Adrenal gland (tissue), 12 donors: ENCODE measurements around the gene ZRANB1. TPM values are rescaled to one million over a fixed set of nuclear protein-coding genes. Genes with fewer than 3 reads are reported as not detected.

ENCODE experiments used
- DNase-seq, 7 donors: peaks; one replicate each; pipeline ENCODE4 v3.0.0-alpha.2; 2019 to 2020
- H3K27ac ChIP-seq, 5 donors: fragments of 200-600 bp; sonication (generic) in 4 of 5; 1 replicate in 3 of 5; 2 replicates in 2 of 5; pipeline versions ENCODE4 v1.5.1 to v1.8.0; 2016 to 2020; ENCODE audit warnings: mild to moderate bottlenecking in 1 of 5
- H3K27me3 ChIP-seq: fragments of 200-600 bp; 2 replicates; pipeline ENCODE4 v1.8.0; 2021
- H3K36me3 ChIP-seq, 2 donors: fragments of 200-600 bp; replicated peaks in 1 of 2; 1 replicate in 1 of 2; 2 replicates in 1 of 2; pipeline versions ENCODE4 v1.5.1 to v1.8.0; 2018 to 2022
- H3K4me1 ChIP-seq, 2 donors: fragments of 200-600 bp; replicated peaks in 1 of 2; 1 replicate in 1 of 2; 2 replicates in 1 of 2; pipeline versions ENCODE4 v1.5.1 to v1.8.0; 2018 to 2021
- H3K4me3 ChIP-seq, 4 donors: fragments of 200-600 bp; sonication (generic) in 3 of 4; one replicate each; pipeline ENCODE4 v1.5.1; 2016 to 2018
- H3K9me3 ChIP-seq, 3 donors: fragments of 200-600 bp; sonication (generic) in 1 of 3; replicated peaks in 1 of 3; 1 replicate in 2 of 3; 2 replicates in 1 of 3; pipeline versions ENCODE4 v1.5.1 to v1.8.0; 2016 to 2021
- POLR2A ChIP-seq, 2 donors: fragments of 450-650 bp; IDR thresholded peaks; one replicate each; pipeline ENCODE4 v1.6.1; 2017; ENCODE audit warnings: antibody characterized with exemption in 2 of 2, mild to moderate bottlenecking in 2 of 2, moderate library complexity in 1 of 2
- WGBS, 4 donors: extraction: QIAGEN DNeasy Blood & Tissue Kit in 2 of 4; methylation state at CpG; one replicate each; pipeline versions ENCODE4 v1.1.5 to v1.1.7; 2013 to 2017; 5-methylcytosine and 5-hydroxymethylcytosine counted together
- intact Hi-C, 2 donors: fragments of 100-400 bp; cut with DNase I; formaldehyde crosslinking; loops; one replicate each; pipeline versions ENCODE4 v1.14.1 to v1.15.0; 2022 to 2023
- polyA plus RNA-seq, 3 donors: library from polyadenylated mRNA; stranded (reverse); fragments of 200-250 nt in 2 of 3; fragments of 350-450 nt in 1 of 3; fragmentation: Illumina TruSeq in 1 of 3; extraction: RNeasy Lipid Tissue Mini Kit (QIAGEN cat#74804) in 1 of 3; gene quantifications; one replicate each; pipeline ENCODE4 v1.2.3, GENCODE V29; 2013 to 2014
- total RNA-seq, 9 donors: library from RNA; depleted of rRNA in 4 of 9; stranded (reverse); fragments of >200 nt in 4 of 9; fragments of 120-200 nt in 1 of 9; fragmentation: NEBNext Ultra II Directional in 1 of 9; extraction: Animal tissue kit (Norgen Biotek cat#: 25700) in 1 of 9; gene quantifications; one replicate each; pipeline versions ENCODE4 v1.1.0 to v1.2.4, GENCODE V29; 2013 to 2023
- TF ChIP-seq, protein P1 (sequence below), 6 experiments: fragments of 450-650 bp in 4 of 6; fragments of 200-600 bp in 2 of 6; sonication (generic) in 1 of 6; IDR thresholded peaks; 1 replicate in 5 of 6; 2 replicates in 1 of 6; pipeline versions ENCODE4 v1.5.1 to v1.8.0; 2016 to 2021; ENCODE audit warnings: antibody characterized with exemption in 6 of 6, mild to moderate bottlenecking in 2 of 6, moderate library complexity in 1 of 6
- donor health status: healthy with polysubstance abuse.
- donor health status: Bipolar disorder and iron deficiency.
- donor health status: DM: yes; HTN: yes; CAD: no.
- donor health status: DM: no; HTN: no; CAD: no.
- donor health status: DM: no; HTN: no; CAD: no.
- donor health status: DM: yes; HTN: yes; CAD: no.

Gene ZRANB1
- total and polyA plus RNA-seq, 12 donors: 20.2 to 64.7 (median 38.0) TPM

GRCh38 chr10:124972637-124973036, 30.7 kb downstream of the ZRANB1 start:
- H3K36me3 ChIP-seq: peaks cover 0 to 28% of the 10 kb centered on the region in 2 donors
- H3K4me3 ChIP-seq: no peak overlapping the region
- intact Hi-C loops: loop anchor here in 1 of 2 donors (10.0 kb wide), 1 partner anchor 48 kb away; no protein-coding TSS in a partner anchor
- WGBS, 4 donors: 81 to 87% (median 84%) methylated on average over 7 of the region's 7 CpGs
- H3K9me3 ChIP-seq: no peaks in the 10 kb centered on the region
- no peaks in the 10 kb centered on the region for H3K27me3 ChIP-seq
- no peak for DNase-seq
- no peak overlapping the region for H3K27ac ChIP-seq
- TF ChIP-seq, protein P1, sequence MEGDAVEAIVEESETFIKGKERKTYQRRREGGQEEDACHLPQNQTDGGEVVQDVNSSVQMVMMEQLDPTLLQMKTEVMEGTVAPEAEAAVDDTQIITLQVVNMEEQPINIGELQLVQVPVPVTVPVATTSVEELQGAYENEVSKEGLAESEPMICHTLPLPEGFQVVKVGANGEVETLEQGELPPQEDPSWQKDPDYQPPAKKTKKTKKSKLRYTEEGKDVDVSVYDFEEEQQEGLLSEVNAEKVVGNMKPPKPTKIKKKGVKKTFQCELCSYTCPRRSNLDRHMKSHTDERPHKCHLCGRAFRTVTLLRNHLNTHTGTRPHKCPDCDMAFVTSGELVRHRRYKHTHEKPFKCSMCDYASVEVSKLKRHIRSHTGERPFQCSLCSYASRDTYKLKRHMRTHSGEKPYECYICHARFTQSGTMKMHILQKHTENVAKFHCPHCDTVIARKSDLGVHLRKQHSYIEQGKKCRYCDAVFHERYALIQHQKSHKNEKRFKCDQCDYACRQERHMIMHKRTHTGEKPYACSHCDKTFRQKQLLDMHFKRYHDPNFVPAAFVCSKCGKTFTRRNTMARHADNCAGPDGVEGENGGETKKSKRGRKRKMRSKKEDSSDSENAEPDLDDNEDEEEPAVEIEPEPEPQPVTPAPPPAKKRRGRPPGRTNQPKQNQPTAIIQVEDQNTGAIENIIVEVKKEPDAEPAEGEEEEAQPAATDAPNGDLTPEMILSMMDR (IDR thresholded peaks at IDR 0.05): no peak
- TF ChIP-seq POLR2A (IDR thresholded peaks at IDR 0.05): no peak
- H3K4me1 ChIP-seq: peaks cover 16 to 26% of the 10 kb centered on the region in 2 donors

DNA sequence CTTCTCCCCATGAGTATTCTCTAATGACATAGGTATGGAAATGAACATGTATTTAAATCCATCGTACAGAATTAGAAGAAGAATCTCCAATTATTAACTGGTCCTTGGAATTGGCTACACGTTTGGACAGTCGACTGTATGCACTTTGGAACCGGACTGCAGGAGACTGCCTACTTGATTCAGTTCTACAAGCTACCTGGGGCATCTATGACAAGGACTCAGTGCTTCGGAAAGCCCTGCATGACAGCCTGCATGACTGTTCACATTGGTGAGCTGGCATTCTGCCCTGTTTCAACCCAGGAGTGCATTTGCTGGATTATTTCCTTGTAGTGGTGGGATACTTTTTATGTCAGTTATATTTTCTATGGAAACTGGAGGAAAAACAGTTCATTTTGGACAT, 32.2 kb downstream of the ZRANB1 start:
- Histone ChIP-seq H3K27ac (no peak overlapping the region), H3K27me3 (no peaks in the 10 kb centered on the region), H3K9me3 (no peaks in the 10 kb centered on the region), H3K36me3 (peaks cover 0 to 16% of the 10 kb centered on the region in 2 donors), H3K4me3 (no peak overlapping the region), H3K4me1 (peaks cover 16 to 28% of the 10 kb centered on the region in 2 donors)
- no peak for DNase-seq
- intact Hi-C loops: loop anchor here in 1 of 2 donors (10.0 kb wide), 1 partner anchor 49 kb away; no protein-coding TSS in a partner anchor
- no peak for TF ChIP-seq POLR2A (IDR thresholded peaks at IDR 0.05)
- TF ChIP-seq, protein P1 (IDR thresholded peaks at IDR 0.05): no peak
- WGBS, 4 donors: 73 to 82% (median 79%) methylated on average over 5 of the region's 5 CpGs

DNA sequence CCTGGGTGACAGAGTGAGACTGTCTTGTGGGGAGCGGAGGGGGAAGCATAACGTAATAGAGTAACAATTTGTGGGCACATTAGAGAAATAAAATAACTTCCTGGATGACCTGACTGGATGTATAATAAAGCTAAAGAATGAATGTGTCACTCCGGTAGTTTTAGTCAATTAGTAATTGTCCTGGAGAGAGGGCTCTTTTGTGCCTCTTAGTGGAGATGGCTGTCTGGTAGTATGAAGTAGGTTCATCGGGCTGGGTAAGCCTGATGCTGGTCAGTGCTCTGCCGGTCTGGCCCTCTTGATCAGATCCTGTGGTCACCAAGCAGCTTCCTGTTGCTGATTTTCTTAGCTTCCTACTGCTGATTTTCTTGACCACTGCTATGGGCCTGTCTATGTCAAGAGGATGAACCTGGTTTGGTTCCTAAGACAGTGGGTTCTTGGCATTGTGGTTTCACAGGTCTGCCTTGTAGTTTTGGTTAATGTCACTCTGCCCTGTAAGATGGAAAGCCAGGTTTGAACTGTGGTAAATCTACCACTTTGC, 34.1 kb downstream of the ZRANB1 start:
- Histone ChIP-seq H3K4me1 (peaks cover 9 to 27% of the 10 kb centered on the region in 2 donors), H3K9me3 (no peaks in the 10 kb centered on the region), H3K27ac (no peak overlapping the region), H3K4me3 (no peak overlapping the region), H3K27me3 (no peaks in the 10 kb centered on the region), H3K36me3 (peaks cover 0 to 15% of the 10 kb centered on the region in 2 donors)
- TF ChIP-seq POLR2A (IDR thresholded peaks at IDR 0.05): no peak
- TF ChIP-seq, protein P1 (IDR thresholded peaks at IDR 0.05): no peak
- intact Hi-C loops: loop anchor here in 1 of 2 donors (10.0 kb wide), 1 partner anchor 51 kb away; no protein-coding TSS in a partner anchor
- no peak for DNase-seq
- 75 to 92% (median 87%) methylated on average over 5 of the region's 5 CpGs for WGBS, 4 donors

- Histone ChIP-seq H3K27me3 (no peaks in the 10 kb centered on the region), H3K4me1 (peaks cover 2 to 17% of the 10 kb centered on the region in 2 donors), H3K27ac (no peak overlapping the region), H3K4me3 (no peak overlapping the region), H3K9me3 (no peaks in the 10 kb centered on the region), H3K36me3 (peaks cover 0 to 22% of the 10 kb centered on the region in 2 donors)
- no peak for TF ChIP-seq POLR2A (IDR thresholded peaks at IDR 0.05)
- TF ChIP-seq, protein P1 (IDR thresholded peaks at IDR 0.05): no peak
- intact Hi-C loops: loop anchor here in 1 of 2 donors (10.0 kb wide), 1 partner anchor 52 kb away; no protein-coding TSS in a partner anchor
- DNase-seq: no peak
- WGBS, 4 donors: 82 to 96% (median 93%) methylated on average over 3 of the region's 3 CpGs
These were observed 35.2 kb downstream of the ZRANB1 start for GRCh38 chr10:124977161-124977560.
